ENCODE measurements around the gene SH3TC1. TPM values are rescaled to one million over a fixed set of nuclear protein-coding genes. Genes with fewer than 3 reads are reported as not detected.
A peak's percentile ranks its signal among the peaks of the same experiment; 100 is the strongest.

The SH3TC1 gene
- total RNA-seq, 1 experiment from 2014 or later, result 5.0 TPM

DNA sequence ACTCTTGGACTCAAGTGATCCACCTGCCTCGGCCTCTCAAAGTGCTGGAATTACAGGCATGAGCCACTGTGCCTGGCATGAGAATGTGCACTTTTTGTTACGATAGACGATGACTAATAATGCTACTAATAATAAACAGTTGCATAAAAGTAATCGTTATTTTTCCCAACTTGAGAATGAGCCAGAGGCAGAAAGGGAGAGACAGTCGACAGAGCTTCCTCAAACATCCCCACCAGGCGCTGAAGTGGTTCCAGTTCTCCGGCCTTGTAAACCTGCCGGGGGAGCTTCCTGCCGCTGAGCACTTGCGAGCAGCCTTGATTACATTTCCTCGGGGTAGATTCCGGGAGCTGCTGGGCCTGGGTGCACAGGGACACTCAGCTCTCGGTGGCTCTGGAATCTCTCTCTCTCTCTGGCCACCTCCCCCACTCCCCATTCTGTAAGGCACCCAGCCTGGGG is 61.6 kb downstream of the SH3TC1 start:
- DNase-seq (ENCODE audit: low read depth), result peak; percentile 71

DNA sequence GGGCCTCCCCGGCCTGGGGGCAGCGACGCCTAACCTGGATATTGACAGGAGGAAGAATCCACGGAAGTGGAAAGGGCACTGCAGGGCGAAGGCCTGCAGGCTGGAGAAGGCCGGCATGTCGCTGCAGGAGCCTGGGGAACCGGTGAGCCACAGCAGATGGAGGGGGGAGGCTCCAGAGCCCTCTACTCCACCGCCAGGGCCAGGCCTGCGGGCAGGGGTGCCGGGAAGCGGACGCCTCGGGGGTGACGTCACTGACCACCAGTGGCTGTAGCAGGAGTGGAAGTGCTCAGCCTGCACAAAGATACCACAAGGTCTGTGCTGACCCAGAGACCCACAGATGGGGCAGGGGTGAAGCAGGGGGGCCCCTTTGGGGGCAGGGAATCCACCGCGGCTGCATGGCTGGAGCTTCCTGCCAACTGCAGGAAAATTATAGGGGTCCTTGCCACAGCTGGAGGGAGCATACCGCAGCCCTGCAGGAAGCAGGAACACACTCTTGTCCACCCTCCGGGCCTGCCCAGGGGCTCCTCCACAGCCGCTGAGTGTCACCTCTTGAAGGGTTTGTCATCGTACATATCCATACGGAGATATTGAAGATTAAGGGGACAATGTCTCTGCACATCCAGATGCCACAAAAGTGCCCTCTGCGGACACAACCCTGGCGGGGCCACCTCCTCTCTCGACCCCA is 62.9 kb downstream of the SH3TC1 start:
- peak; percentile 84 for DNase-seq (ENCODE audit: low read depth)

DNA sequence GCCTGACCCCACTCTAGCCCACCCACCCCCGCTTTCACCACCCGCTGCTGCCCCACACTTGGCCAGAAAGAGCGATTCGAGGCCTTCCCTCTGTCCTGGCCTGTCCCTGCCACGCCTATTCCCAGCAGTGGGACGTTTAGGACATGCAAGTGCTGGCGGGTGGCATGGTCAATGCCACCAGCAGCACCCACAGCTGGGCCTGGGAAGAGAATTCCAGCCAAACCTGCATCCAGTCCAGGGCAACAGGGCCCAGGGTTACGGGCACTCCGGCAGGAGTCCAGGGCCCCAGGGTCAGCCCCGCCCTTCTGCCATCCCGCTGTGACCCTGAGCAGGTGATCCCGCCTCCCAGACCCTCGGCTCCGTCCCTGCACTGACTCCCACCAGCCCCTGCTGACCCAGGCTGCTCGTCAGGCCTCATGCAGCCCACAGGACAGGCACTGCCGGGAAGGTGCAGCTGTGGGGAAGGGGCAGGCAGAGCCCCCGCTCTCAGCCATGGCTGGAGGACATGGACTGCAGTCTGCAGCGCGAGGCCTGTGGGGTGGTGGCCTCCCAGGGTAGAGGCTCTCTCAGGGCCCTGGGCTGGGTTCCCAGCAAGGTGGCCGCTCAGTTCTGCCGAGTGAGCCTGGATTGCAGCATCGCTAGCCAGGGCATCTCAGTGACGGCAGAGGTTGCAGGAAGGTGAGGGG is 63.7 kb downstream of the SH3TC1 start:
- no peak for DNase-seq (ENCODE audit: low read depth)

DNA sequence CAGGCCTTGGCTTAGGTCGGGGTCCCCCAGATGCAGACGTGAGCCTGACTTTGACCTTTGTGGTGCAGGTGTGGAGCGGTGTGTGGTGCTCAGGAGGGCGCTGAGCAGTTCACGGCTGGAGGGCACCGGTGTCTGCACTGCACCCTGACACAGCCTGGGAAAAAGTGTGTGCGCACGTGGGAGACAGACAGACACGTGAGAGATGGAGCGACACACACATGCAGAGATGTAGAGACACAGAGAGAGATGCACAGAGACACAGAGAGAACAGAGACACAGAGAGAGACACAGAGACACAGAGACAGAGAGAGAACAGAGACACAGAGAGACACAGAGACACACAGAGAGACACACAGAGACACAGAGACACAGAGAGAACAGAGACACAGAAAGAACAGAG is 64.3 kb downstream of the SH3TC1 start:
- no peak for DNase-seq (ENCODE audit: low read depth)

DNA sequence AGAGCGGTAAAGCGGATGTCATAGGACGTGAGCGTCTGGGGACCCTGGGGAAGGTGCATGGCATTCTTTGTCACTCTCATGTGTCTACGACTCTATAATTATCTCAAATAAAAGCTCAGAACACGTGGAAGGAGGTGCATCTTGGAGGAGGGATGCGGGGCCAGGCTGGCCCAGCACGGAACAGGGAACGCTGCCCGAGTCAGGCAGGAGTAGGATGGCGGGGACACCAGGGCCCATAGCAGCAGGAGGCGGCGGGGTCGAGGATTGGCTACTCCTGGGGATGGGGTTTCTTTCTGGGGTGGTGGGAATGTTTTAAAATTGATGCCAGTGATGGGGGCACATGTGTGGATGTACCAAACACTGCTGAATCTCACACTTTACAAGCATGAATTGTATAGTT is 65.0 kb downstream of the SH3TC1 start:
- DNase-seq (ENCODE audit: low read depth), result no peak

DNA sequence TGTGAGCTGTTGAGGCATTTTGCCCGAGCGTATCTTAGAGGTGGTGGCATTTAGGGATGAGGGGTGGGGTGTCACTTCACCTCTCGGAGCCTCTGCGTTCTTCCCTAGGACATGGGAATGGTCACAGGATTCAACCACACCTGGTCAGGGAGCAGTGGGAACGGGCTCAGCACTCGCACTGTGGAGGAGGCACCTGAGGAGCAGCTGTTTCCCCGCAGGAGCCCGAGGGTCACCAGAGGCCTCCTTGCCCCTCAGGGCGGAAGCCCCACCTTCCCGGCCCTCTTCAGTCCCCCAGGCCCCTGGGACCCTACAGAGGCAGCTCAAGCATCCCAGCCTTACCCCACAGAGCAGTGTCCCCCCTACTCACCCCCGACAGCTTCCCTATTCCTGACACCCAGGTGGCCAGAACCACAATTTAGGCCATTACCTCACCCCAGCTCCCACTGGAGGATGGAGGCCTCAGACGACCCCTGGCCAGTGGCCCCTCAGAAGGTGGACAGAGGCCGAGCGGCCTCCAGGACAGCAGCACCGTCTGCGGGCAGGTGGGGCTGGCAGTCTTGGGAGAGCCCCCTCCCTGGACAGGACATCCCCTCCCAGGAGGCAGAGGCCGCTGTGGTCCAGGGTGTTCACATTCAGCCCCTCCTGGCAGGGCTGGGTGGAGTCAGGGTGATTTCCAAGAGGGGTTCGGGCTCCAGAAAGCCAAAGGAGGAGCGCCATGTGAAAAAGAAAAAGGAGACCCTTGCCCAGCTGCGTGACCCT is 66.3 kb downstream of the SH3TC1 start:
- DNase-seq (ENCODE audit: low read depth), result no peak

DNA sequence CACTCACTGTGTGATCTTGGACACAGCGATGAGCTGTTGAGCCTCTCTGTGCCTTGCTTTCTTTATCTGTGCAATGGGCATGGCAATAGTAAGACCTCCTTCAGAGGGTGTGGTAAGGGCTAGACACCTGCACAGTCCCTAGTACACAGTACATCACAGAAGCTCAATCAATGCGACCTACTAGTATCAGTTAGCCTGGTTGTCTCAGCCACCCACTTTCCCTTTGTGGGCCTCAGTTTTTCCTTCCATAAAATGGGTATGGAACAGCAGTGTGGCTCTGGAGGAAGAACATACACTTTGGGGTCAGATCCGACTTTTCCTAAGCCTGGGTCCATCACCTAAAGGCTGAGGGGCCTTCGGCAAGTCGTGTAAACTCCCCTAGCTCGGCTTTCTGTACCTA is 67.0 kb downstream of the SH3TC1 start:
- DNase-seq (ENCODE audit: low read depth), result no peak

DNA sequence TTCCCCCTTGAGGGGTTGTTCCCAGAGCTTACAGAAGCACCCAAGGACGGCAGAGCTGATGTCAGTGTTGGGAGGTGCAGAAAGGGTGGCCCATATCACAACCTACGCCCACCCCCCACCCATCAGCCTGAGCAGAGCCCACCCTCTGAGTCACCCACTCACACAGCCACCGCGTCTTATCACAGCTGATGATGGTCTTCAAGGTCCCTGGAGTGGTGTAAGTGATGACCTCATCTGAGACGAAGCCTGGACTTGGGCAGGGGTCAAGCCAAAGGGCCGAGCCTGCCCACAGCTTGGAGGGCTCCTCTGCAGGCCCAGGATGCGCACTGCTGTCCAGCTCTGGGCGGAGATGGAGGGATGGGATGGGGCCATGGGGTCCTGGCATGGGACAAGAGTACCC is 67.4 kb downstream of the SH3TC1 start:
- DNase-seq (ENCODE audit: low read depth), result no peak

DNA sequence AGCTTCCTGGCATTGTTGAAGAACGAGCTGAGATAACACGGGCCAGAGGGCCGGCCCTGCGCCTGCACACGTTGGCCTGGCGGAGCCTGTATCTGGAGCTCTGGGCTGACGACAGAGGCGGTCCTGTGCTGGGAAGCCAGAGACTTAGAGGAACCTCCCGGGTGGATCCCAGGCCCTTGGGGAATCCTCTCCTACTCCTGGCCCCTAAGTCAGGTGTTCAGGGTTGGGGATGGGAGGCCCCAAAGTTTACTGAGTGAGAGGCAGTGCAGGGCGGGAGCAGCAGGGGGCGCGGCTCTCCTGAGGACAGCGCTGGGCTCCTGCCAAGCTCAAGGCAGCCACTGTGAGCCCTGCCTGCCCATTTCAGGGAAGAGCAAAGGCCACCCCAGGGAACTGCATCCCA is 68.0 kb downstream of the SH3TC1 start:
- peak; percentile 23 for DNase-seq (ENCODE audit: low read depth)

DNA sequence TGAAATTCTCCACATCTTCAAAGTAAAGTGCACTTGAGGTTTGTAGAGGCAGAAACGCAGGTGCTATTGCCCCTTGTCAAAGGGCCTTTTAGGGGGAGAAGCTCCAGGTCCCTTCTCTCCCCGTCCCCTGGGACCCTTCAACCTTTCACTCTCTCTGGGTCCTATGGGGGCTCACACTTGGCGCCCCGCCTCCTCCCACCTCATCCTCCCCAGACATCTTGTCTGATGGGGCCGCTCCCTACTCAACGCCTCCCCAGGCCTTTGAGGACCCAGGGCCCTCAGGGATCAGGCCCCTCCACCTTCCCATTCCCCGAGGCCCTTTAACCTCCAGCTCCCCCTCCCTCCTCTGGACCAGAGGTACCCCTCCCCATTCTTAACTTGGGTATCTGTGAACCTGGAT is 69.1 kb downstream of the SH3TC1 start:
- DNase-seq (ENCODE audit: low read depth), result no peak

DNA sequence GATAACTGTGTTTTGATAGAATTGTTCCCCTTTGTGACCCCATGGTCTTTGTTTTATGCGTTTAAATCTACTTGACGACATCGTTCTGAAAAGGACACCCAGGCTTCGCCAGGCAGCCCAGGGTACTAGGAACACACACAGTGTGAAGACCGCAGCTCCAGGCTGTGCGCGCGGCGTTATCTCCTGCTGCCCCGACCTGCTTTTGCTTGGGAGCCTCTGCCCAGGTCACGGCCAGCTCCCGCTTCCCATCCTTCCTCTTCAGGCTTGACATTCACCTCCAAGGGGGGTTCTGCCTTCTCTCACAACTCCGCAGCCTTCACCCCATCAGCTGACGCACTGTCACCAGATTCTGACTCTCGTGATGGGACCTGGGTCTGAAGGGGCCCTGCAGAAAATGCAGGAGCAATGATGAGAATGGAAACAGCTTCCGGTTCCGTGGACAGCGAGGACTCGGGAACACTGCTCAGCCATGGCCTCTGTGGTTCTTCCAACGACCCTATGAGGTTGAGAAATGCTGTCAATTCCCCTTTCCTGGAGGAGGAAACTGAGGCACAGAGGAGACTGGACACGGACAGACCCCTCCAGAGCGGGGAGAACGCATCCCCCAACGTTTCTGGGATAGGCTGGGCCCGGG is 69.9 kb downstream of the SH3TC1 start:
- no peak for DNase-seq (ENCODE audit: low read depth)

DNA sequence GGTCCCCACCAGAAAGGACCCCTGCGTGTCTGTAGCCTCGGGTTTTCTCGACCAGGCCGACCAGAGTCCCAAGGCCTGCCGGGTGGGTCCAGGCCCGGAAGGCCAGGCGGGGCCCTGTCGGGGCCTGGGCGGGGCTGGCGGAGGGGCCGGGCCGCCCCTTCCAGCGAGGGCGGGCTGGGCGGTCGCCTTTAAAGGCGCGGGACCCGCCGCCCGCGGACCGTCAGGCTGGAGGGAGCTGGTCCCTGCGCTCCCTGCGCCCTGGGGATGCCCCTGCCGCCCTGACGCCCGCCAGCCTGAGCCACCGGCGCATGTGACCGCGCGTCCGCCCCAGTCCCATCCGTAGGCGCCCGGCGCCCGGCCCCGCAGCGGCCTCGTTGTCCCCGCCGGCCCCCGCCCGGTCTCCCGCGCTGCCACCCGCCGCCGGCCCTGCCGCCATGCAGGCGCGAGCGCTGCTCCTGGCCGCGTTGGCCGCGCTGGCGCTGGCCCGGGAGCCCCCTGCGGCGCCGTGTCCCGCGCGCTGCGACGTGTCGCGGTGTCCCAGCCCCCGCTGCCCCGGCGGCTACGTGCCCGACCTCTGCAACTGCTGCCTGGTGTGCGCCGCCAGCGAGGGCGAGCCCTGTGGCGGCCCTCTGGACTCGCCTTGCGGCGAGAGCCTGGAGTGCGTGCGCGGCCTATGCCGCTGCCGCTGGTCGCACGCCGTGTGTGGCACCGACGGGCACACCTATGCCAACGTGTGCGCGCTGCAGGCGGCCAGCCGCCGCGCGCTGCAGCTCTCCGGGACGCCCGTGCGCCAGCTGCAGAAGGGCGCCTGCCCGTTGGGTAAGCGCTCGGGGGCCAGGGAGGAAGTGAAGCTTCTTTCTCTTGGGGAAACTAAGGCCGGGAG is 70.7 kb downstream of the SH3TC1 start, which contains the start of gene HTRA3:
HTRA3 (plus strand) TSS at position 220 of the 883 bp plus-strand sequence; CDS start at position 435, 215 bp downstream.
- DNase-seq (ENCODE audit: low read depth), result peak; percentile 53

DNA sequence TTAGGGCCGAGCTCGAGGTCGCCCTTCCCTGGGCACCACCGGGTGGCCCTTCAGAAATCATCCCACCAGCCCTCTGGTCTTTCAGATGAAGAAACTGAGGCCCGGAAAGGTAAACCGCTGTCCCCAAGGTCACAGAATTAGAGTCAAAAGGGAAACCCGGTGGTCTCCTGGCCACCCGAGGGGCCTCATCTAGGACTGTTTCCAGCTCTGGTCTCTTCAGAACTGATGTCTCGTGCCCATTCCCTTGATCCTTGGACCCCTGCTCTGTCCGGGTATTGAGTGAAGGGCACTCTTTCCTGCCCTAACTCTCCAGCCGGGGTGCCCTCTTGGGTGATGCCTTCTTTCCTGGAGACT is 71.3 kb downstream of the SH3TC1 start:
- DNase-seq (ENCODE audit: low read depth), result no peak

DNA sequence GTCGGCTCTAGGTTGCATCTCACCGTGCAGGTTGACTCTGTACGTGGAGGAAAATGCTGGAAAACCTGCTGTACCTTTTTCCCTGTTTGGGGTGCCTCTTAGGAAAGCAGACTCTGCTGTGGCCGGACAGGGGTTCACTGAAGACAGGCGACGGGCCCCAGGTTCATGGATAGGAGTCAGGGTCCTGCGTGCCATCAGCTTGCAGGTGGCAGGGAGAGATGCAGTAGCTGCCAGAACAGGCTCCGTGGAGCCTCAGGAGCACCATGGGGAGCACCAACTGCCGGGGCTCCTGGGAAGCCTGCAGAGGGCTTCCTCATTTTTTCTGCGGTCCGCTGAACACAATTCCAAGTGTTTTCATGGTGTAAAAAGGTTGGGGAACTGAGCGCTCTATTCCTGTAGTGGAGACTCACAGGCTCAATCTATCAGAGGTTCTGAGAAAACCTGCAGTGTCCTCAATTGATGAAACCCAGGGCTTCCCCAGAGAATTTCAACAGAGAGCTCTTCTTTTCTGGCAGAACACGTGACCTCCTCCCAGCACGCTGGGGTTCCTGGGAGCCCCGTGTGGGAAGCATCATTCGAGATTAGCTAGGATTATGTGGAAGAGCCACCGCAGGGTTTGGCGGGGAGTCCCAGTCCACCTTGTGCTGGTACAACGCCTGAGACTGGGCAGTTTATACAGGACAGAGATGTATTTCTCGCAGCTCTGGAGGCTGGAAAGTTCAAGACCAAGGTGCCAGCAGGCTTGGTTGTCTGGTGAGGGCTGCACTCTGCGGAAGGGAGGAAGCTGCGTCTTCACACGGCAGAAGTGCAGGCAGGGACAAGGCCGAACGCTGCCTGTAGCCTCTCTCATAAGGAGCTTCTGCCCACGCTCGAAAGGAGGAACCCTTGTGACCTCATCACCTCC is 72.1 kb downstream of the SH3TC1 start:
- no peak for DNase-seq (ENCODE audit: low read depth)

DNA sequence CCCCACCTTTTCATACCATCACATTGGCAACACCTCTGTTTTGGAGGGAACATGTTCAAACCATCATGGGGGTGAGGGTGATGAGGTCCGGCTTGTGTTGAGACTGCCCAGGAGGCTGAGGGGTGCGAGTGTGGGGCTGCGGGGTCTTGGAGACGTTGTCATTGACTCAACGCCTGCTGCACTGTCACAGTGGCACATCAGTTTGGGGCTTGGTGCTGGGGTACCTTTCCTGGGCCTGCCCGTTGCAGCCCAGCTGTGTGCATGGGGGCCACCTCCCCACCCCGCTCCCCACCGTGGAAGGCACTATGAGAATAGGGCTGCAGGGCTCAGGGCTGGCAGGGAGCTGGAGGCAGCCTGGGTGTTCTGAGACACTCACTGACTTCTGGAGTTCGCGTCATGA is 72.7 kb downstream of the SH3TC1 start:
- DNase-seq (ENCODE audit: low read depth), result no peak

DNA sequence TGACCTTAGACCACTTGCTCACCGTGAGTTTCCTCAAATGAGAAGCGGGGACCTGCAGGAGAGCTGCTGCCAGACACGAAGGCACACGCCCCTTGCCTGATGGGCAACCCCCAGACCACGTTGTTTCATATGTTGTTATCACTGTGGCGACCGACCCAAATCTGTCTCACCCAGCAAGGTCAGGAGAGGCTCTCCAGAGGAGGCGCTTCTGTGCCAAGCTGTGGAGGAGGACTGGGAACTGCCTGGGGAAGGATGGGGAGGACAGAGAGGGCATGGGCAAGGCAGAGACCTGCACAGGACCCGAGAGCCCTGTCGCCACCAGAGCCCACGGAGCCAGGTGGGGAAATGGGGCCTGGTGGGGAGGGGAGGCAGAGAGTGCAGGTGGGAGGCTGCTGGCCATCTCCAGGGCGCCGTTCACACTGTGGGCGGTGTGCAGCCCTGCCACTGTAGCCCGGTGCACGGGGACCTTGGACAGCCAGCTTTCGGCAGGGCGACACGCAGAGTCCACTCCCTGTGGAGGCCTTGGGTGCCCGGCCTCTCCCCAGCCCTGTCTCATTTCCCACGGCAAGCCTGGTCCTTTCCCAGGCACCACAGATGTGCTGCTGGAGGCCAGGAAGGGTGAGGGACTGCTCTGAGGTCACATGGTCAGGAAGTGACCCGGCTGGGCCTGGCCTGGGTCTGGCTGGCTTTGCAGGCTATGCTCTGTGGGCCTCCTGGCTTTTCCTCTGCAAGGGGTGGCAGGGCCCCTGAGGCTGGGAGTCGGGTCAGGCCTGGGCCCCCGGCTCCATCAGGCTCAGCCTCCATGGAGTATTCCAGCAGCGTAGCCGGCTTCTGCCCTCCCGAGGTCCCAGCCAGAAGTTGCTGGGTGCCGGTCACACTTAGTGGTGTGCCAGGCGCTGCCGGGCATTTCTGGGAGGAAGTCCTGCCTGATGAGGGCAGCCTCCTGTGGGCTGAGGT is 73.7 kb downstream of the SH3TC1 start:
- DNase-seq (ENCODE audit: low read depth), result no peak

DNA sequence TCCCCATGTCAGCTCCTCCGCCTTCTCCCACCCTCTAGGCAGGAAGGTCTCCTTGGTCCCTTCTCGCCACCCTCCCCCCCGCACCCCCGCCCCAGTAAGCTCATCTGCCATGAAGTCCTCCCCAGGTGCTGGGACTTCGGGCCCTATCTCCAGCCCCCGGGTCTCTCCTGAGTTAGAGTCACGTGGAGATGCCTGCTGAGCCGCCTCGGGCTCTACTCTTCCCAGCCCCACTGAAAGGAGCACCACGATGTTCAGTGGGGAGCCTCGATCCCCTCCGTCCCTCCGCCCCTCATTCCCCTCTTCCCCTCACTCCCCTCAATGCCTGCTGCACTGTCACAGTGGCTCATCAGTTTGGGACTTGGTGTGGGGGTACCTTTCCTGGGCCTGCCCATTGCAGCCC is 74.4 kb downstream of the SH3TC1 start:
- DNase-seq (ENCODE audit: low read depth), result no peak

DNA sequence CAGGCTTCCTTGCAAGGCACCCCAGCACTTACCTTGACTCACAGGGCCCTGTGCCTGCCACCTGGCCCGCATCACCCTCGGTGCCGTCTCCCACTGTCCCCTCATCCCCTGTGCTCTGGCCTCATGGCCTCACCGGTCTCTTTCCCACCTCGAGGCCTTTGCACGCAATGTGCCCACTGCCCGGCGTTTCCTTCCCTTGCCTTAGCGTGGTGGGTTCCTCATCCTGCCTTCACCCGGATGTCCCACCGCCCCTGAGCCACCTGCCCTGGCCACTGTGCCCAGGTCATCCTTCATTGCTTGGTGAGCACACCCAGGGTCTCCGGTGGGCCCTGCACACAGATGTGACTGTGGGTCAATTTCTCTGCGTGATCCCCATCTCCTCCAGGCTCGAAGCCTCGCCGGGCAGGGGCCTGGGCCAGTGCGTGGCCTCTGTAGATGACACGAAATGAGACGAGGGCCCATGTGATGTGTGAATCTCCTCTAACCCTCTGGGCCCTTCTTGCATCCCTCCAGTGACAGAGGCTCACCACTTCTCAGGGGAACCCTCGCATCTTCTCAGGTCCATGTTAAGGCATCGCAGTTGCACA is 75.1 kb downstream of the SH3TC1 start:
- DNase-seq (ENCODE audit: low read depth), result no peak
